ENCODE measurements around the gene PRSS50. TPM values are rescaled to one million over a fixed set of nuclear protein-coding genes. Genes with fewer than 3 reads are reported as not detected.

The PRSS50 gene, protein sequence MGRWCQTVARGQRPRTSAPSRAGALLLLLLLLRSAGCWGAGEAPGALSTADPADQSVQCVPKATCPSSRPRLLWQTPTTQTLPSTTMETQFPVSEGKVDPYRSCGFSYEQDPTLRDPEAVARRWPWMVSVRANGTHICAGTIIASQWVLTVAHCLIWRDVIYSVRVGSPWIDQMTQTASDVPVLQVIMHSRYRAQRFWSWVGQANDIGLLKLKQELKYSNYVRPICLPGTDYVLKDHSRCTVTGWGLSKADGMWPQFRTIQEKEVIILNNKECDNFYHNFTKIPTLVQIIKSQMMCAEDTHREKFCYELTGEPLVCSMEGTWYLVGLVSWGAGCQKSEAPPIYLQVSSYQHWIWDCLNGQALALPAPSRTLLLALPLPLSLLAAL
- under 0.01 TPM in 1 of 2 replicates, not detected in the other for total RNA-seq

DNA sequence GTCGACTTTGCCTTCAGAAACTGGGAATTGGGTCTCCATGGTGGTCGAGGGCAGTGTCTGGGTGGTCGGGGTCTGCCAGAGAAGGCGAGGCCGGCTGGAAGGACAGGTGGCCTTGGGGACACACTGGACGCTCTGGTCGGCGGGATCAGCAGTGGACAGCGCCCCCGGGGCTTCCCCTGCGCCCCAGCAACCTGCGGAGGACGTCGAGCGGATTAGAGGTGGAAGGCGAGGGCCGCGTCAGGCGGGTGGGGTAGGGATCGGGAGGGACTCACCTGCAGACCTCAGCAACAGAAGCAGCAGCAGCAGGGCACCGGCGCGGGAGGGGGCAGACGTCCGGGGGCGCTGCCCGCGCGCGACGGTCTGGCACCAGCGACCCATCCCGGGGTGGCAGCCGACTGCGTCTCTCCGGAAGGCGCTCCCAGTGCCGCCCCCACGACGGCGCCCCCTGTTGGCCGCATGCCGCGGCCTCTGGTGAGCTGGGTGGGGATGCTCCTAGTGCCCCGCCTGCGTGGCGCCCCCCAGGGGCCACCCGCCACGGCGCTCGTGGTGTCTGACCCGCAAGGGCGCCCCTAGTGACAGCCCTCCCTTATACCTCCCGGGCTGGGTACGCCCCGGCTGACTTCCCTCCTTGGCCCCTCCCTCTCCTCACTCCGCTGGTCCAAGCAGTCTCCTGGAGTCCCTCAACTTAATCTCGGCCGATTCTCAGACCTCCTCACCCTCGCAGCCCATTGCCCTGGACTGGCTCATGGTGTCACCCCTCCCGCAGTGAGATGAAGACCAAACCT is at the start of gene PRSS50:
Gene PRSS50 (minus strand): TSS at position 423 of the 785 bp plus-strand sequence. CDS start 45 bp downstream, at position 378.

DNA sequence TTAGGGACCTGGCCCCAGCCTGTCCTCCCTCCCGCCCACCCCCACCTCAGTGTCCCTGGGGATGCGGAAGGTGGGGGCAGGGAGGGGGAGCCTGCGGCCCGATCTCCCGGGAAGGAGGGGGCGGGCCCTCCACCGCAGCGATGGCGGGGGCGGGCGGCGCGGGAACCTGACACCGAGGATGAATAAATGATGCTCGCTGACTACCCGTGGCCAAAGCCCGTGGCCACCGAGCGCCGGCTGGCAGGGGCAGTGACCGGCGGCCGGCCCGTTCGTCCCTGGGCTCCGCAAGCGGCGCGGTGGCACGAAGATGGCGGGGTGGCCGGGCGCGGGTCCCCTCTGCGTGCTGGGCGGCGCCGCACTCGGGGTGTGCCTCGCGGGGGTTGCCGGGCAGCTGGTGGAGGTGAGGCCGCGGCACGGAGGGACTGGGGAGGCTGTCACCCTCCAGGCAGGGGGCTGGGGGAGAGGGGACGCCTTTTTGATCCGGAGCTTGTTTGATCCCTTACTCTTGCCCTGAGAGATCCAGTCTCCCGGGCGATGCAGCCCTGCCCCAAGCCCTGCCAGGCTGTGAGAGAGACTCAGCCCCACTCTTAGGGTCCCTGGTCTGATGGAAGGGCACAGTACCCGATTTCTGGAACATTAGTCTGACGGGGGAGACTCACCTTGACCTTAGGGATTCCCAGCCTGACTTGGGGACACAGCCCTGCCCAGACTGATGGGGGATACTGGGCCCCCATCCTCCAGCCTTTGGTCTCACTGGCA is 16.3 kb downstream of the PRSS50 start, which contains the start of gene TMIE:
Gene TMIE (plus strand): TSS at position 212 of the 759 bp plus-strand sequence. CDS start 96 bp downstream, at position 308.

GRCh38 chr3:46693038-46693891 is 24.4 kb downstream of the PRSS50 start, which contains the start of gene ALS2CL:
ALS2CL (minus strand) TSS chr3:46693679; CDS start chr3:46689440, 4,239 bp downstream.

Small RNAs within 50 kb of the gene (small RNA-seq; reads per million reads assigned to genes)
- not detected for gene PRSS45

Other genes with a start within 250 kb of the PRSS50 start
- not detected in 2 replicates for gene RTP3, start 219.9 kb downstream of the PRSS50 start, total RNA-seq
- 10.5 and 18.0 TPM in 2 replicates for gene LRRC2, start 151.6 kb downstream of the PRSS50 start, total RNA-seq
- gene FAM240A, start 105.3 kb downstream of the PRSS50 start, total RNA-seq: 0.65 and 3.0 TPM in 2 replicates
- gene ALS2CL, start 24.2 kb downstream of the PRSS50 start, total RNA-seq: 4.9 and 6.8 TPM in 2 replicates
- 0.26 and 0.32 TPM in 2 replicates for gene TMIE, start 16.5 kb downstream of the PRSS50 start, total RNA-seq
- 0.65 TPM in 1 of 2 replicates, not detected in the other for gene MYL3, start 145.6 kb upstream of the PRSS50 start, total RNA-seq
- 1.8 and 3.0 TPM in 2 replicates for gene PTH1R, start 159.9 kb upstream of the PRSS50 start, total RNA-seq

Measured in articular chondrocyte of knee joint (primary cell).